ENCODE measurements around the gene B9D2.

Gene B9D2

DNA sequence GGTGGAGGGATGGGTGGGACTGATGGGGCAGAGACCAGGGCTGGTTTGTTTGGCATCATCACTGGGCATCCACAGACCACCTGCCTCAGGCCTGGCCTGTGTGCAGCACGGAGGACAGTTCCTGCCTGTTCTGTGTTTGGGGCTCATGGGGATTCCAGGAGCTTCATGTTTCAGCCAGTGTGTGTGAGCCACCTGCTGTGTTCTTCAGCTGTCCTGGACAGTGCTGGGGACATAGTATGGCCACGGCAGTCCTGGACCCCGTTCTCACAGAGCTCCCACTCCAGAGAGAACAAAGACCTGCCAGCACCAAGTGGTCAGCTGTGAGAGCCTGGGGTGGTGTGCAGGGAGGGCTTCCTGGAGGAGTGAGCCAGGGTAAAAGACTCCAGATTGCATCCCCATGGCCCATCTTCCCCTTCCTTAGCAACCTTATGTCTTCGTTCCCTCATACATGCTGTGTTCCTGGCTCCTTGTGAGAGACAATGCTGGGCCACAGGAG lies 55.9 kb downstream of the B9D2 start:
- H3K36me3 ChIP-seq (ENCODE audit: control insufficient read depth in 2 of 2, insufficient read depth in 2 of 2, low read length in 2 of 2) = peaks cover 33 to 48% of the 10 kb centered on the region in 2 donors
- no peaks in the 10 kb centered on the region for H3K9me3 ChIP-seq (ENCODE audit: control insufficient read depth in 2 of 2, low read length in 2 of 2)
- no peak overlapping the region for H3K4me3 ChIP-seq (ENCODE audit: low read length in 2 of 2)
- H3K27me3 ChIP-seq (ENCODE audit: control insufficient read depth in 2 of 2, insufficient read depth in 2 of 2, low read length in 2 of 2) = no peaks in the 10 kb centered on the region
- H3K4me1 ChIP-seq (ENCODE audit: control insufficient read depth in 2 of 2, insufficient read depth in 2 of 2, low read length in 2 of 2) = peaks cover 31 to 33% of the 10 kb centered on the region in 2 donors
- H3K9ac ChIP-seq (ENCODE audit: low read depth in 1 of 2, low read length in 2 of 2) = peak overlapping the region; percentile 73 to 85
- peak overlapping the region; percentile 91 to 93 for H3K27ac ChIP-seq (ENCODE audit: low read depth in 2 of 2, low read length in 2 of 2)

DNA sequence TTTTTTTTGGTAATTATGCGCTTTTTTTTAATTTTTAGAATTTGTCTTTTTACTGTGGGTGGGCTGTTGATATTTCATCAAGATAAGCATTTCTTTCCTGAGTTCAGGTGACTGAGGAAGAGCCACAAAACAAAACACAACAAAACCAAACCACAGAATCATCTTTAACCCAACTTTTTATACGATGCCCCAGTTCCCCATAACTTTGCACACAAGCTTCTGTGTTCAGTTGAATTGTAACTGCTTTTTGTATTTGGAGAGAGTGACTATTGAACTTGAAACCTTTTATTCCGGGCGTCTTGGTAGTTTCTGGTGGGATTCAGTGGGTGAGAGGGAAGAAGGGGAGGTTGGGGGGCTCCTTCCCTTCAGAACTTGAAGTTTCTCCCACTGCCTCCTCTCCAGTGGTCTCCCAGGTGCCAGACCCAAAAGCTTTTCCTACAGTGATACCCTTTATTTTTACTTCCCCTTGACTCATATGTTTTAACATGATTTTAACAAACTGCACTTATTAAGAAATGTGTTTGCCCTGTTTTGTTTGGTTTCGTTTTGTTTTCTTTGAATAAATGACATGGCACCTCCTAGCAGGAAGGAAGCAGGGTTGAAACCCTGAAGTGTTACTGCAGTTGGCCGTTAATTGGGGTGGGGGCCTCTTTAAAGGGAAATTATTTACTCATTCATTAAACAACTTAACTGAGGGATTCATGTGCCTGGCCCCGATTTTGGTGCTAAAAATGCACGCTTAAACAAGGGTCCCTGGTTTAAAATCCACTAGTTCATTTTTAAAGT lies 56.7 kb downstream of the B9D2 start:
- Histone ChIP-seq H3K36me3 (ENCODE audit: control insufficient read depth in 2 of 2, insufficient read depth in 2 of 2, low read length in 2 of 2) (peaks cover 39 to 48% of the 10 kb centered on the region in 2 donors), H3K27ac (ENCODE audit: low read depth in 2 of 2, low read length in 2 of 2) (peak overlapping the region; percentile 91 to 93), H3K9ac (ENCODE audit: low read depth in 1 of 2, low read length in 2 of 2) (peak overlapping the region in 1 of 2 donors; percentile 73), H3K4me1 (ENCODE audit: control insufficient read depth in 2 of 2, insufficient read depth in 2 of 2, low read length in 2 of 2) (peaks cover 31 to 33% of the 10 kb centered on the region in 2 donors), H3K9me3 (ENCODE audit: control insufficient read depth in 2 of 2, low read length in 2 of 2) (no peaks in the 10 kb centered on the region), H3K27me3 (ENCODE audit: control insufficient read depth in 2 of 2, insufficient read depth in 2 of 2, low read length in 2 of 2) (no peaks in the 10 kb centered on the region), H3K4me3 (ENCODE audit: low read length in 2 of 2) (no peak overlapping the region)

DNA sequence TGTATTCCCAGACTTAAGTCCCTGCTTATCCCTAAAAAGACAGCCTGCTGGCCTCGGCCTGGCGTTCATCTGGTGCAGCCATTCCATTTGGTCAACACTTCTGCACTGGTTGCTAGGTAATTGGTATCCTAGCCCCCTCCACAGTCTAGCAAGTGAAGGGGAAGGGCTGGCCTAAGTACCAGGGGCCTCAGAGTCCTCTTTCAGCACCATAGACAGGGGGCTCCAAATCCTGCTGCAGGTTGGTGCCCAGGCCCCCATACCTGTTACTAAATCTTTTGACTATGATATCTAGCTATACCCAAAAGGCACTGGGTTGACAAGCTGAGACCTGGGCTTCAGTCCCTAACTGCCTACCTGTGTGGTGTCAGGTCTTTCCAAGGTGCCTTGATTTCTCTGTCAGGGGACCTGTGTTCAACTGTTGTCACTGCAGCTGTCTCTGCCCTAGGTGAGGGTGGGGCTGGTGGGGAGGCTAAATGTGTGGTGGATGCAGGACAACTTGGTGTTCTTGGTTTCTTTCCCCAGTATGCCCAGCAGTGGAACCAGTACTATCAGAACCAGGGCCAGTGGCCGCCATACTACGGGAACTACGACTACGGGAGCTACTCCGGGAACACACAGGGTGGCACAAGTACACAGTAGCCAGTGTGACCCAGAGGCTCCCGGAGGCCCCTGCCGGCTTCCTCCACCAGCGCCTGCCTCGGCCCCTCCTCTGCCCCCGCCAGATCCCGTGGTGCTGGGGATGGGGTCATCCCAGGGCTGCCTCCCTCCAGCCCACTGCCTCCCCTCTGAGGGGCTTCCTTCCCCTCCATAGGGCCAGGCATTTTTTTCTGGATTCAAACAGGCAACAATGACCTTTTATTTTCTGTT lies 57.8 kb downstream of the B9D2 start:
- H3K4me1 ChIP-seq (ENCODE audit: control insufficient read depth in 2 of 2, insufficient read depth in 2 of 2, low read length in 2 of 2) = peaks cover 27 to 30% of the 10 kb centered on the region in 2 donors
- no peaks in the 10 kb centered on the region for H3K9me3 ChIP-seq (ENCODE audit: control insufficient read depth in 2 of 2, low read length in 2 of 2)
- peak overlapping the region in 1 of 2 donors; percentile 46 for H3K27ac ChIP-seq (ENCODE audit: low read depth in 2 of 2, low read length in 2 of 2)
- H3K27me3 ChIP-seq (ENCODE audit: control insufficient read depth in 2 of 2, insufficient read depth in 2 of 2, low read length in 2 of 2) = no peaks in the 10 kb centered on the region
- no peak overlapping the region for H3K4me3 ChIP-seq (ENCODE audit: low read length in 2 of 2)
- peak overlapping the region in 1 of 2 donors; percentile 23 for H3K9ac ChIP-seq (ENCODE audit: low read depth in 1 of 2, low read length in 2 of 2)
- peaks cover 46 to 55% of the 10 kb centered on the region in 2 donors for H3K36me3 ChIP-seq (ENCODE audit: control insufficient read depth in 2 of 2, insufficient read depth in 2 of 2, low read length in 2 of 2)

DNA sequence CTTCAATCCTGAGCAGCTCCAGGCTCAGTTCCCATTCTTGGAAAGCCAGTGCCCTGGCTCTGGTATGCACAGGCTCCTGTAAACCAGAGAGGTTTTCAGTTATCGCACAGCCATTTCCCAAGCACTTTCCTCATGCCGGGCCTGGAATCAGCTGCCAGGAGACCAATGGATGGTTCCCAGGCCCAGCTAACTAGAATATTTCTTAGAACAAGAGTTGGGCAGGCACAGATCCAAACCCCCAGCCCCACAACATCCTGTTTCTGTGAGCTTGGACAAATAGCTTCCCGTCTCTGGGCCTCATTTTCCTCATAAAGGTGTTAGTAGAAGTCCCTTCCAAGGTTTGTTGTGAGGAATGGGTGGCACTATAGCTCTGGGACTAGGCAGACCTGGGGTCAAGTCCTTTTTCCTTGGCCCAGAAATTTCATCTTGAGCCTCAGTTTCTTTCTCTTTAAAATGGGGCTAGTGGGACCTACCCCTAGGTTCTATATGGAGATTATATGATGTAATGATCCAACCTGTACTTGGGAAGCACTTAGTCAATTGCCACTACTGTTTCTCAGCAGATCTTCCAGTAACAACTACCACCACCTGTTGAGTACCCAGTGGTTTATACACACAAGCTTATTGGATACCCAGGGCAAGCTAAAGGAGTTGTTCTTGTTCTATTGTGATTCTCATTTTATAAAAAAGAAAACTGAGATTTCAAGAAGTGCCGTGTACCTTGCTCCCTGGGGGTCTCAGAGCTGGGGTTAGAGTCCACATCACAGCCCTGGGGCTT lies 59.1 kb downstream of the B9D2 start:
- H3K36me3 ChIP-seq (ENCODE audit: control insufficient read depth in 2 of 2, insufficient read depth in 2 of 2, low read length in 2 of 2) = peaks cover 47 to 65% of the 10 kb centered on the region in 2 donors

More for the DNA sequence above, 59.1 kb downstream of the B9D2 start:
- H3K4me1 ChIP-seq (ENCODE audit: control insufficient read depth in 2 of 2, insufficient read depth in 2 of 2, low read length in 2 of 2) = peaks cover 22 to 25% of the 10 kb centered on the region in 2 donors
- H3K27me3 ChIP-seq (ENCODE audit: control insufficient read depth in 2 of 2, insufficient read depth in 2 of 2, low read length in 2 of 2) = no peaks in the 10 kb centered on the region
- H3K27ac ChIP-seq (ENCODE audit: low read depth in 2 of 2, low read length in 2 of 2) = no peak overlapping the region
- H3K9ac ChIP-seq (ENCODE audit: low read depth in 1 of 2, low read length in 2 of 2) = no peak overlapping the region
- no peak overlapping the region for H3K4me3 ChIP-seq (ENCODE audit: low read length in 2 of 2)
- no peaks in the 10 kb centered on the region for H3K9me3 ChIP-seq (ENCODE audit: control insufficient read depth in 2 of 2, low read length in 2 of 2)
